Stomach (tissue), 9 donors: ENCODE results near the gene WASL. TPM values are rescaled to one million over a fixed set of nuclear protein-coding genes. Genes with fewer than 3 reads are reported as not detected.
"Not testable (repeated sequence)": the region's sequence is repeated elsewhere in the genome, so short reads cannot be mapped to it uniquely, and the experiment has no call there.

Experiments
- DNase-seq, 2 donors: peaks; one replicate each; pipeline versions ENCODE4 v3.0.0 to v3.0.0-alpha.2; 2013 to 2019
- H3K27ac ChIP-seq, 5 donors: fragments of 200-600 bp in 4 of 5; sonication (generic) in 4 of 5; one replicate each; pipeline ENCODE4 v1.5.1; 2013 to 2019; ENCODE audit warnings: mild to moderate bottlenecking in 1 of 5, moderate library complexity in 1 of 5
- H3K27me3 ChIP-seq, 3 donors: fragments of 200-600 bp; sonication (generic); one replicate each; pipeline ENCODE4 v1.5.1; 2017 to 2019; ENCODE audit warnings: mixed run types in 1 of 3
- H3K36me3 ChIP-seq, 4 donors: fragments of 200-600 bp; sonication (generic); 1 replicate in 3 of 4; 2 replicates in 1 of 4; pipeline ENCODE4 v1.5.1; 2016 to 2019
- H3K4me1 ChIP-seq, 4 donors: fragments of 200-600 bp; sonication (generic); one replicate each; pipeline ENCODE4 v1.5.1; 2016 to 2019
- H3K4me3 ChIP-seq, 4 donors: fragments of 200-600 bp; sonication (generic) in 3 of 4; one replicate each; pipeline ENCODE4 v1.5.1; 2016 to 2019; ENCODE audit warnings: mild to moderate bottlenecking in 1 of 4
- H3K9me3 ChIP-seq, 4 donors: fragments of 200-600 bp; sonication (generic); one replicate each; pipeline ENCODE4 v1.5.1; 2016 to 2019
- CTCF ChIP-seq, 7 experiments: fragments of 450-650 bp in 4 of 7; fragments of 200-600 bp in 3 of 7; sonication (generic) in 3 of 7; IDR thresholded peaks; one replicate each; pipeline ENCODE4 v1.5.1; 2016 to 2019; ENCODE audit warnings: antibody characterized with exemption in 7 of 7, control low read depth in 2 of 7, mild to moderate bottlenecking in 1 of 7
- EP300 ChIP-seq: sonication (generic); formaldehyde crosslinking; IDR thresholded peaks from one replicate; pipeline ENCODE4 v1.6.1; 2017; ENCODE audit warnings: antibody characterized with exemption
- POLR2A ChIP-seq, 4 donors: fragments of 450-650 bp; IDR thresholded peaks; one replicate each; pipeline ENCODE4 v1.6.1; 2016; ENCODE audit warnings: antibody characterized with exemption in 4 of 4, control low read depth in 2 of 4, mild to moderate bottlenecking in 1 of 4, moderate library complexity in 1 of 4
- POLR2AphosphoS5 ChIP-seq, 3 donors: sonication (generic); formaldehyde crosslinking; IDR thresholded peaks; one replicate each; pipeline ENCODE4 v1.6.1; 2016; ENCODE audit warnings: antibody characterized with exemption in 3 of 3
- WGBS, 5 donors: extraction: QIAGEN DNeasy Blood & Tissue Kit in 3 of 5; methylation state at CpG; one replicate each; pipeline versions ENCODE4 v1.1.5 to v1.1.7; 2013 to 2018; 5-methylcytosine and 5-hydroxymethylcytosine counted together
- intact Hi-C: fragments of 100-400 bp; cut with DNase I; formaldehyde crosslinking; loops from one replicate; pipeline ENCODE4 v1.15.1; 2023; ENCODE audit warnings: low total_unique reads
- polyA plus RNA-seq, 3 donors: library from polyadenylated mRNA; stranded (reverse); fragments of 200-250 nt; gene quantifications; one replicate each; pipeline ENCODE4 v1.2.3, GENCODE V29; 2013
- total RNA-seq, 5 donors: library from RNA; depleted of rRNA; stranded (reverse); fragments of >200 nt; gene quantifications; one replicate each; pipeline versions ENCODE4 v1.1.0 to v1.2.3, GENCODE V29; 2014 to 2016
- donor health status: healthy with polysubstance abuse.
- donor health status: Bipolar disorder and iron deficiency.
- donor health status: healthy.

WASL gene
- total and polyA plus RNA-seq, 8 donors, result 9.0 to 56.7 (median 21.7) TPM

GRCh38 chr7:123795917-123796316 is 47.1 kb upstream of the WASL start:
- intact Hi-C loops, result loop anchor here (10.0 kb wide), 1 partner anchor 69 kb away; no protein-coding TSS in a partner anchor
- 50 to 77% (median 56%) methylated on average over 1 of the region's 1 CpG for WGBS, 5 donors

GRCh38 chr7:123795116-123795515 is 46.3 kb upstream of the WASL start:
- not testable (repeated sequence) for H3K9me3 ChIP-seq, H3K36me3 ChIP-seq, H3K27me3 ChIP-seq, H3K27ac ChIP-seq, H3K4me3 ChIP-seq, H3K4me1 ChIP-seq, DNase-seq
- intact Hi-C loops, result loop anchor here (10.0 kb wide), 1 partner anchor 70 kb away; no protein-coding TSS in a partner anchor
- 97 to 100% (median 100%) methylated on average over 1 of the region's 1 CpG for WGBS, 5 donors

More at GRCh38 chr7:123795917-123796316, 47.1 kb upstream of the WASL start:
- DNase-seq, result no peak
- Histone ChIP-seq H3K4me3 (no peak overlapping the region), H3K9me3 (no peaks in the 10 kb centered on the region), H3K36me3 (no peaks in the 10 kb centered on the region), H3K27me3 (no peaks in the 10 kb centered on the region), H3K4me1 (peaks cover 0 to 10% (median 2%) of the 10 kb centered on the region in 4 donors), H3K27ac (no peak overlapping the region)
- TF ChIP-seq CTCF (IDR thresholded peaks at IDR 0.05), result no peak
- TF ChIP-seq POLR2A (IDR thresholded peaks at IDR 0.05), result no peak
- no peak for TF ChIP-seq EP300
- no peak for TF ChIP-seq POLR2AphosphoS5 (IDR thresholded peaks at IDR 0.05)

GRCh38 chr7:123792547-123792946 is 43.7 kb upstream of the WASL start:
- intact Hi-C loops, result loop anchor here (10.0 kb wide), 1 partner anchor 72 kb away; no protein-coding TSS in a partner anchor

GRCh38 chr7:123791001-123791400 is 42.2 kb upstream of the WASL start:
- Histone ChIP-seq H3K27me3 (no peaks in the 10 kb centered on the region), H3K36me3 (no peaks in the 10 kb centered on the region), H3K9me3 (no peaks in the 10 kb centered on the region), H3K27ac (no peak overlapping the region), H3K4me3 (no peak overlapping the region), H3K4me1 (peaks cover 0 to 9% (median 3%) of the 10 kb centered on the region in 4 donors)
- no peak for DNase-seq
- intact Hi-C loops, result loop anchor here (10.0 kb wide), 1 partner anchor 74 kb away; no protein-coding TSS in a partner anchor
- TF ChIP-seq POLR2A (IDR thresholded peaks at IDR 0.05) (no peak), EP300 (no peak), POLR2AphosphoS5 (IDR thresholded peaks at IDR 0.05) (no peak), CTCF (IDR thresholded peaks at IDR 0.05) (no peak)
- 85 to 91% (median 88%) methylated on average over 5 of the region's 5 CpGs for WGBS, 5 donors

More at GRCh38 chr7:123792547-123792946, 43.7 kb upstream of the WASL start:
- Histone ChIP-seq H3K27ac (no peak overlapping the region), H3K4me1 (peaks cover 0 to 12% (median 7%) of the 10 kb centered on the region in 4 donors), H3K36me3 (no peaks in the 10 kb centered on the region), H3K27me3 (no peaks in the 10 kb centered on the region), H3K4me3 (no peak overlapping the region), H3K9me3 (no peaks in the 10 kb centered on the region)
- no peak for DNase-seq
- 26 to 46% (median 36%) methylated on average over 1 of the region's 1 CpG for WGBS, 5 donors
- no peak for TF ChIP-seq EP300
- TF ChIP-seq CTCF (IDR thresholded peaks at IDR 0.05), result no peak
- no peak for TF ChIP-seq POLR2A (IDR thresholded peaks at IDR 0.05)
- TF ChIP-seq POLR2AphosphoS5 (IDR thresholded peaks at IDR 0.05), result no peak

GRCh38 chr7:123789817-123790216 is 41.0 kb upstream of the WASL start:
- no peaks in the 10 kb centered on the region for H3K9me3 ChIP-seq

More at GRCh38 chr7:123789817-123790216, 41.0 kb upstream of the WASL start:
- Histone ChIP-seq H3K36me3 (no peaks in the 10 kb centered on the region), H3K27ac (no peak overlapping the region), H3K4me3 (no peak overlapping the region), H3K4me1 (peaks cover 0 to 10% (median 3%) of the 10 kb centered on the region in 4 donors), H3K27me3 (no peaks in the 10 kb centered on the region)
- 75 to 87% (median 80%) methylated on average over 3 of the region's 3 CpGs for WGBS, 5 donors
- TF ChIP-seq CTCF (IDR thresholded peaks at IDR 0.05) (no peak), POLR2AphosphoS5 (IDR thresholded peaks at IDR 0.05) (no peak), EP300 (no peak), POLR2A (IDR thresholded peaks at IDR 0.05) (no peak)
- intact Hi-C loops, result loop anchor here (10.0 kb wide), 1 partner anchor 75 kb away; no protein-coding TSS in a partner anchor
- no peak for DNase-seq
